ENCODE data around the gene CAV1.

GRCh38 chr7:116561697-116562483 is 37.1 kb downstream of the CAV1 start:
- TF ChIP-seq CTCF (IDR thresholded peaks at IDR 0.05), result no peak
- no peak for TF ChIP-seq POLR2A (IDR thresholded peaks at IDR 0.05)

Measured in thyroid gland (tissue), 4 donors.